ENCODE results near the gene LRRN1. TPM values are rescaled to one million over a fixed set of nuclear protein-coding genes. Genes with fewer than 3 reads are reported as not detected.

The LRRN1 gene
- 10 to 100 TPM in 1 of 3 donors, 1 to 10 TPM in 1, under 1 TPM in 1; 0.32 to 18.9 (median 4.3) TPM for total RNA-seq

GRCh38 chr3:3799173-3800079 is at the start of gene LRRN1:
Gene LRRN1, plus strand, starts transcription at chr3:3799431. Its CDS starts 45,211 bp downstream, at chr3:3844642.
- H3K36me3 ChIP-seq, result no peaks in the 10 kb centered on the region
- TF ChIP-seq POLR2A (IDR thresholded peaks at IDR 0.05) (no peak), CTCF (IDR thresholded peaks at IDR 0.05) (no peak), POLR2AphosphoS5 (IDR thresholded peaks at IDR 0.05) (no peak)
- H3K4me3 ChIP-seq, result peak within 1 kb of the TSS; percentile 39 to 78 (median 75)
- peak; percentile 61 to 72 for DNase-seq (ENCODE audit: low spot score in 2 of 2)
- no peaks in the 10 kb centered on the region for H3K9me3 ChIP-seq
- peaks cover 0 to 3% of the 10 kb centered on the region in 2 donors for H3K4me1 ChIP-seq
- peak within 1 kb of the TSS; percentile 73 to 76 for H3K27ac ChIP-seq
- H3K27me3 ChIP-seq, result peaks cover 0 to 3% of the 10 kb centered on the region in 2 donors
- intact Hi-C loops (cut with DNase I; ENCODE audit: low total_unique reads), result no loop called here

GRCh38 chr3:3753416-3753815 is 45.8 kb upstream of the LRRN1 start:
- DNase-seq (ENCODE audit: low spot score in 2 of 2), result no peak
- no peaks in the 10 kb centered on the region for H3K27me3 ChIP-seq
- no peaks in the 10 kb centered on the region for H3K36me3 ChIP-seq
- no peaks in the 10 kb centered on the region for H3K9me3 ChIP-seq
- intact Hi-C loops (cut with DNase I; ENCODE audit: low total_unique reads), result no loop called here
- TF ChIP-seq POLR2AphosphoS5 (IDR thresholded peaks at IDR 0.05), result no peak
- TF ChIP-seq CTCF (IDR thresholded peaks at IDR 0.05), result no peak
- no peak for TF ChIP-seq POLR2A (IDR thresholded peaks at IDR 0.05)
- H3K4me3 ChIP-seq, result no peak overlapping the region
- no peaks in the 10 kb centered on the region for H3K4me1 ChIP-seq
- no peak overlapping the region for H3K27ac ChIP-seq

GRCh38 chr3:3765661-3766060 is 33.6 kb upstream of the LRRN1 start:
- H3K27me3 ChIP-seq, result no peaks in the 10 kb centered on the region
- H3K4me1 ChIP-seq, result no peaks in the 10 kb centered on the region
- intact Hi-C loops (cut with DNase I; ENCODE audit: low total_unique reads), result no loop called here
- H3K36me3 ChIP-seq, result no peaks in the 10 kb centered on the region
- H3K9me3 ChIP-seq, result no peaks in the 10 kb centered on the region
- H3K27ac ChIP-seq, result no peak overlapping the region
- TF ChIP-seq POLR2A (IDR thresholded peaks at IDR 0.05) (no peak), CTCF (IDR thresholded peaks at IDR 0.05) (no peak), POLR2AphosphoS5 (IDR thresholded peaks at IDR 0.05) (no peak)
- no peak for DNase-seq (ENCODE audit: low spot score in 2 of 2)
- H3K4me3 ChIP-seq, result no peak overlapping the region

GRCh38 chr3:3766140-3766539 is 33.1 kb upstream of the LRRN1 start:
- TF ChIP-seq CTCF (IDR thresholded peaks at IDR 0.05) (no peak), POLR2A (IDR thresholded peaks at IDR 0.05) (no peak), POLR2AphosphoS5 (IDR thresholded peaks at IDR 0.05) (no peak)

GRCh38 chr3:3771094-3771493 is 28.1 kb upstream of the LRRN1 start:
- no peak for DNase-seq (ENCODE audit: low spot score in 2 of 2)
- H3K4me1 ChIP-seq, result no peaks in the 10 kb centered on the region
- H3K9me3 ChIP-seq, result peaks cover 0 to 13% of the 10 kb centered on the region in 2 donors
- H3K27me3 ChIP-seq, result no peaks in the 10 kb centered on the region
- TF ChIP-seq CTCF (IDR thresholded peaks at IDR 0.05) (no peak), POLR2A (IDR thresholded peaks at IDR 0.05) (no peak), POLR2AphosphoS5 (IDR thresholded peaks at IDR 0.05) (no peak)
- no peaks in the 10 kb centered on the region for H3K36me3 ChIP-seq
- no peak overlapping the region for H3K4me3 ChIP-seq
- intact Hi-C loops (cut with DNase I; ENCODE audit: low total_unique reads), result no loop called here
- no peak overlapping the region for H3K27ac ChIP-seq

More at GRCh38 chr3:3766140-3766539, 33.1 kb upstream of the LRRN1 start:
- Histone ChIP-seq H3K4me1 (no peaks in the 10 kb centered on the region), H3K36me3 (no peaks in the 10 kb centered on the region), H3K27ac (no peak overlapping the region), H3K4me3 (no peak overlapping the region), H3K9me3 (no peaks in the 10 kb centered on the region), H3K27me3 (no peaks in the 10 kb centered on the region)
- intact Hi-C loops (cut with DNase I; ENCODE audit: low total_unique reads), result no loop called here
- DNase-seq (ENCODE audit: low spot score in 2 of 2), result no peak
